GM18868 (cell line): ENCODE data around the gene CERS6.

Experiments
- ATAC-seq: cut with Tn5 transposase; IDR thresholded peaks from one replicate; pipeline ENCODE4 v1.9.1; 2021; ENCODE audit warnings: mild to moderate bottlenecking, moderate library complexity; ENCODE audit not compliant: unreplicated experiment

CERS6 gene

GRCh38 chr2:168722592-168722991, 266.5 kb downstream of the CERS6 start:
- ATAC-seq: no peak

GRCh38 chr2:168723275-168723899, 267.3 kb downstream of the CERS6 start:
- ATAC-seq: no peak

- peak; percentile 69 for ATAC-seq
Observed at GRCh38 chr2:168726375-168726774, 270.3 kb downstream of the CERS6 start.

GRCh38 chr2:168727904-168728470, 271.9 kb downstream of the CERS6 start:
- ATAC-seq: no peak

DNA sequence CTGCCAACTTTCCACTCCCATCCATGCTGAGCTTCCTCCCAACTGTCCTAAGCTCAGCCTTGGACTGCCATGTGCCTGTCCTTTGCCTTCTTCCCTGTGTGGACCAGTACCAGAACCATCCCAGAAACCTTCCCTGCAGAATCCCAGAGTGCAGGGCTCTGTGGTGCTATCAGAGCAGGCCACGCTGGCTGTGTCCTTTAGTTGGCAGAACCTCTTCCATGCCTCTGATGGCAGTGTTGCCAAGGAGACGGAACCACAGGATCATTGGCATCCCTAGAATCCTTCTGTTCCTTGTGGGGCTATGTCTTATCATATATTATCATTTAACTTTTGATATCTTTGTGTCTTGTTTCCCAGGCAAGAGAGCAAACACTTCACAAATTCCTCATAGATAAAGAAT, 273.4 kb downstream of the CERS6 start:
- no peak for ATAC-seq

DNA sequence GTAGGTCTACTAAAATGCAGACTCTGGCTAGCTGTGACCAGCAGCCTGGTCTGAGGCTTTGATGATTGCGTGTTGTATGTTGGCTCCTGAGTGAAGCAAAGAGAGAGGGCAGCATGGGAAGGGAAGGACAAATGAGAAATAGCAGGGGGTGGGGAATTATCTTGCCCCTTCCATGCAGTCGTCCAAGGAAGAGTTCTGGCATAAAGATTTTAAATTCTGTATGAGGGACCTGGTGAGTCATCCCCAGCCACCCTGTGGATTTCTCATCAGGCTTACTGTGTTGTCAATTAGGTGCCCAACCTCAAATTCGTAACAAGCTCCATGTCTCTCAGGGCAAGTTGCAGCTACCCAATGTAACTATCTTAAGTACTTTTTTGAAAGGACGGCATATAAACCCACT, 274.3 kb downstream of the CERS6 start:
- no peak for ATAC-seq

DNA sequence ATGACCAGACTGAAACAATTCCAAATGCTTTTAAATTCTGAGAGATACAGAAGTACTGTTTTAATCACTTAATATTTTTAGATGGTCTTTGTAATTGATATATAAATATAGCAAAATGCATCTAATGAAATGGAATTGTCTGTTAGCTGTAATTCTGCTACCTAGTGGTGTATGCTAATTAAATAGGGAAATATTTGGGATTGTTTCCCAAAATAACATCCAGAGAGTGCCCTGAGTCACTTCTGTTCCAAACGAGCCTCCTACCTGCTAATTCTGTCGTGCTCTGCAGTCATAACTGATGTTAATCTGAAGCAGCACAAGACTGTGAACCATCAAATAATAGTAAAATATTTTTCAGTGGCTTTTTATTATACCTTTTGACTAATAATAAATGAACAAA, 274.9 kb downstream of the CERS6 start:
- ATAC-seq: no peak

- ATAC-seq: no peak
Observed at GRCh38 chr2:168731616-168732015, 275.5 kb downstream of the CERS6 start.

GRCh38 chr2:168732100-168732499, 276.0 kb downstream of the CERS6 start:
- no peak for ATAC-seq

GRCh38 chr2:168732506-168732905, 276.4 kb downstream of the CERS6 start:
- no peak for ATAC-seq

GRCh38 chr2:168734199-168734760, 278.2 kb downstream of the CERS6 start:
- no peak for ATAC-seq

DNA sequence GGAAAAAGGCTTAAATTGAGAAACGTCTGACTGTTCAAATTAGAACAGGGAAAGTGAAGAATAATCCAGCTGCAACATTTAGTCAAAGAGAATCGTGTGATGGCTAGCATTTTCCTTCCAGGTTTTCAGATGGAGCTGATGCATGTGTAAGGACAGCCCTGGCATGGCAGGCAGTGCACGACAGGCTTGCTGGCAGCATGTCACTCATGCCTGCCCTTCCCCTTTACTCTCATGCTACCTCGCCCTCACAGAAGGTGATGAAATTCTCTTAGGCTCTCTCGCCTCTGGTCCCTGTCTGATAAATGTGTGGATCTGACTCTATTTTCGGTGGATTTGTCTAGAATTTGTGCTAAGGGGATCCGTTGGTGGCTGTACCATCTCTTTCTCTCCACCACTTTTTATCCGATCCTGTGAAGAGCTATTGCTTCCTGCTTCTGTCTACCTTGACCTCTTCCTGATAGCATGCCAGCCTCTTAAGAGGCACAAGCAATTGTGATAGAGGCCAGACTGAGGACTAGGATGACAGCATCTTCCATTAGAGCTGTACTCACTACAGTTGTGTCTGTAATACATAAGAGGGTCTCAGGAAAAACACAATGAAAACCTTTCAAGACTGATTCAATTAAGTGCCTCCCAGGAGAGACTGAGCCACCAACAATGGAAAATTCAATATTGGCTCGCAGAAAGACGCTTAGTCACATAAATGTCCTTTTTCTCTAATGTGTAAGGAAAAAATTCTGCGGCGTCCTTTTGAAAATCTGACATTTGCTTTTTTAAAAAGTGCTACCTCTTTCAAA, 280.8 kb downstream of the CERS6 start:
- no peak for ATAC-seq

GRCh38 chr2:168738062-168738461, 282.0 kb downstream of the CERS6 start:
- no peak for ATAC-seq

- no peak for ATAC-seq
Observed at GRCh38 chr2:168740360-168740759, 284.3 kb downstream of the CERS6 start.

- ATAC-seq: no peak
Observed at GRCh38 chr2:168740788-168741187, 284.7 kb downstream of the CERS6 start.

DNA sequence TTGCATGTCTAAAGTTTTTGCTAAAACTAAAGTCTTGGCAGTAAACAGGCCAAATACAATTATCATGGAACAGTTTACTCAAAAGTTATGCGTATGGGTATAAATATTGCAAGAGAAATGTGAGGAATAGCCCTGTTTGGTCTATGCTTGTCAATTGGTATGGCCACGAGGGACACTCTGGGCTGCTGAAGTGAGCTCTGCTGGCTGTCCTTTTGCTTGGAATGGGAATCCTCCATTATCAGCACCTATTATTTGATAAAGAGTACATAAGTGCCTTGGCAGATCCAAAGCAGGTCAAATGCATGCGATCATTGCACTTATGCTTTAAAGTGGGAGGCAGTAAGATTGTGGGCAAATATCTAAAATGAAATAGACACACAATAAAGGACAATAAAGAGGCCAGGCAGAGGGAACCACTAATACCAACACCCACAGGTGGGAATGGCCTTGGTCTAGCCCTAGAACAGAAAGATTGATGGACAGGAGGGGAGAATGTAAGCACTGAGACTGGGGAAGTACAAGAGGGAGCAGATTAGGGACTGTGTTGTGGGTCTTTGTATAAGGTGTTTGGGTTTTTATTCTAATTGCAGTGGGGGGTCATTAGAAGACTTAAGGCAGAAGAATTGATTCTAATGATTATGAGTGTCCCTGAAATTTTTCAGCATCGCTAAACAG, 286.3 kb downstream of the CERS6 start:
- ATAC-seq: no peak

DNA sequence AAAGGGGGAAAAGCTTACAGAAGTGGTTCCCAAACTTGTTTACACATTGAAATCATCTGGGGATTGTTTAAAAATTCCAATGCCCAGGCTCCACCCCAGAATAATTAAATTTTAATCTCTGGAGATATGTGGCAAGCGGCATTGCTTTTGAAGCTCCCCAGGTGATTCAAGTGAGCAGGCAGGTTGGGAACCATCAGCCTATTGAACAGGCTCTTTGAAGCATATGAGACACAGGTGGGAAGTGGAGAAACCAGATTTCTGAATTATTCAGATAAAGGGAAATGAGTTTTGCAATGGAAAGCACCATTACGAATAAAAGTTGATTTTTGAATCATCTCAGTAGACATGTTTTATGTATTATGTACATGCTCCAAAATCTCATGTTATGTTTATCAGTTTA, 288.8 kb downstream of the CERS6 start:
- no peak for ATAC-seq

DNA sequence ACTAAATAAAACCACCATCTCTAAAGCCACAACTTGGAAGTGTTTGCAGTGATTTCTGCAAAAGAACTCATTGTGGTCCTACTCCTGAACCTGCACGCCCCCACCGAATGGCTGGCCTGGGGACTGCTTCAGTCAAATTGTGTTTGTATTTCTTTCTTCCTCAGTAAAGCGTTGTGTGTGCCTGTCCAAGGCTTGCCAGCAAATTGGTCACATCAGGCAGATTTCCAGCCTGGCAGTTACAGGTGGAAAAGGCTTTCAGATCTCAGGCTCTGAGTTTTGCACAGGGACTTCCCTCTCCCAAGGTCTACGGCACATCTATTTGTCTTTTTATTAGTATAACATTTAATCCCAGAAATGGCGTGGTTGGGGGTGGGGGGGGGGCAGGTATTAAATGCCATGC, 292.4 kb downstream of the CERS6 start:
- no peak for ATAC-seq

DNA sequence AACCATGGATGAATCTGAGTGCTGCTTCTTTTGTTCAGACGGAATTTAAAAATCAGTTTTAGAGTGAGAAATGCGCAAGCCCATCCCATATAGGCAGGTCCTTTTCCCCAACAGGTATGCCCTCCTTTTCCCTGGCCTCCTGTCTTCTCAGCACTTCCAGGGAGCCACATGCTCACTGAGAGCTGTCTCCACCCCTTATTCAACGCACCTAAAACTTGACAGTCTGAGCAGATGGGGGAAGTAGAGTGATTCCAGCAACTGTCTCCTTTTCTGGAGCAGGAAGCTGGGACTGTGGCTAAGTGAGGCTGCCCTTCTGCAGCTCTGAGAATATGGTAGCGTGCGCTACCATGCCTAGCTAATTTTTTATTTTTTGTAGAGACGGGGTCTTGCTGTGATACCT, 293.2 kb downstream of the CERS6 start:
- no peak for ATAC-seq

GRCh38 chr2:168751104-168751740, 295.1 kb downstream of the CERS6 start:
- ATAC-seq: peak; percentile 80

GRCh38 chr2:168752361-168752760, 296.3 kb downstream of the CERS6 start:
- no peak for ATAC-seq
